ENCODE data around the gene VWA1. TPM values are rescaled to one million over a fixed set of nuclear protein-coding genes. Genes with fewer than 3 reads are reported as not detected.

Gene VWA1
- total RNA-seq, 1 donor from 2014 or later: 44.5 TPM

DNA sequence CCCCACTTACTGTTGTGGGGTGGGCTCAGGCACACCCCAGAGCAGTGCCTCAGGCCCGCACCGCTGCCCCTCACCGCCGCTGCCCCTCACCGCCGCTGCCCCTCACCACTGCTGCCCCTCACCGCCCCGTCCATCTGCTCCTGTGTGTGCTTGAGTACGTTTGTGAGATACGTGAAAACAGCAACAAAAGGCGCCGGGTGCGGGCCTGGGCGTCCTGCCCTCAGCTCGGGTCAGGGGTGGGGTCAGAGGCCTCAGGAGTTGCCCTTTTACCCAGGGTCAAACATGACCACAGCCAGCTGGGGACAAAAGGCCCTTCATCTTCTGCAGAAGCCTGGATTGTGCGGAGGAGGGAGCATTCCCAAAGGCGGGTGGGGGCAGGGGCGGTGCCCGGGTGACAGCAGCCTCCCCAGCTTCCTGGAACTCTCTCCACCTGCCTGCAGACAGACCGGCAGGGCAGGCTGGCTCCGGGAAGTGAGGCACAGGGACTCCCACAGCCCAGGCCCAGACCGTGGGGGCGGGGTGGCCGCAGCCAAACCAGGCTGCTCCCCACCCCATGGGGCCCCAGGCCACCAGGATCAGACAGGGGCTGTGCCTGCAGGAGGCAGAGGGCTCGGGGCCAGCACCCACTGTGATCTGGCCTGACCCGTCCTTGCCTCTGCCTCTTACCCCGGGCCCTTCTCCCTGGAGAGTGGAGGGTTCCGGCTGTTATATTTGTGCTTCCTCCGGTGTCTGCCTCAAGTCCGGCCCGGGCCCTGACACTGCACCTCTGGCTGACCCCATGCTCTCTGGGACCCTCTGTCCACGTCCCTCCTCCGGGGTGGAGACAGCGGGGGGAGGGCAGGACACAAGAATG lies 2.3 kb upstream of the VWA1 start:
- H3K4me3 Mint-ChIP-seq: peak overlapping the region; percentile 36

DNA sequence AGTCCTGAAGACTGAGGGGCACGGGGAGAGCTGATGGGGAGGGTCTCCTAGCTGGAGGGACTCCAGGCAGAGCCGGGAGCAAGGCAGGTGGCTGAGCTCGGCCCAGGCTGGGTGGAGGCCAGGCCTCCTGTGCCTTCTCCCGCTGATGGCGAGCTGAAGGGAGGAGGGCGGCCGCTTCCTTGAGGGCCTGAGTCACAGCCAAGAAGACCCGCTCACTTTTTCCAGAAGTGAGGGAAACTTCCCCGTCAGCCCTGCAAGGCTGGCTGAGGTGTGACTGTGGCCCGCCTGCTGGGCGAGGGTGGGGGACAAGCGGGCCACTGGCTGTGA lies 1.7 kb upstream of the VWA1 start:
- Mint-ChIP-seq H3K4me1 (ENCODE audit: unreplicated experiment) (peaks cover 9% of the 10 kb centered on the region), H3K36me3 (no peaks in the 10 kb centered on the region), H3K27ac (no peak overlapping the region), H3K4me3 (peak overlapping the region; percentile 36), H3K9me3 (no peaks in the 10 kb centered on the region), H3K27me3 (no peaks in the 10 kb centered on the region)
- TF ChIP-seq, protein P1, sequence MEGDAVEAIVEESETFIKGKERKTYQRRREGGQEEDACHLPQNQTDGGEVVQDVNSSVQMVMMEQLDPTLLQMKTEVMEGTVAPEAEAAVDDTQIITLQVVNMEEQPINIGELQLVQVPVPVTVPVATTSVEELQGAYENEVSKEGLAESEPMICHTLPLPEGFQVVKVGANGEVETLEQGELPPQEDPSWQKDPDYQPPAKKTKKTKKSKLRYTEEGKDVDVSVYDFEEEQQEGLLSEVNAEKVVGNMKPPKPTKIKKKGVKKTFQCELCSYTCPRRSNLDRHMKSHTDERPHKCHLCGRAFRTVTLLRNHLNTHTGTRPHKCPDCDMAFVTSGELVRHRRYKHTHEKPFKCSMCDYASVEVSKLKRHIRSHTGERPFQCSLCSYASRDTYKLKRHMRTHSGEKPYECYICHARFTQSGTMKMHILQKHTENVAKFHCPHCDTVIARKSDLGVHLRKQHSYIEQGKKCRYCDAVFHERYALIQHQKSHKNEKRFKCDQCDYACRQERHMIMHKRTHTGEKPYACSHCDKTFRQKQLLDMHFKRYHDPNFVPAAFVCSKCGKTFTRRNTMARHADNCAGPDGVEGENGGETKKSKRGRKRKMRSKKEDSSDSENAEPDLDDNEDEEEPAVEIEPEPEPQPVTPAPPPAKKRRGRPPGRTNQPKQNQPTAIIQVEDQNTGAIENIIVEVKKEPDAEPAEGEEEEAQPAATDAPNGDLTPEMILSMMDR (conservative IDR thresholded peaks at IDR 0.05): no peak
- DNase-seq (ENCODE audit: extremely low spot score, unreplicated experiment): peak; percentile 71

More for the DNA sequence above, 2.3 kb upstream of the VWA1 start:
- Mint-ChIP-seq H3K4me1 (ENCODE audit: unreplicated experiment) (peaks cover 9% of the 10 kb centered on the region), H3K9me3 (no peaks in the 10 kb centered on the region), H3K36me3 (no peaks in the 10 kb centered on the region), H3K27me3 (no peaks in the 10 kb centered on the region), H3K27ac (peak overlapping the region; percentile 81)
- DNase-seq (ENCODE audit: extremely low spot score, unreplicated experiment): peak; percentile 77
- TF ChIP-seq, protein P1 (conservative IDR thresholded peaks at IDR 0.05): no peak

GRCh38 chr1:1434131-1434823 lies 1.2 kb upstream of the VWA1 start:
- Mint-ChIP-seq H3K36me3 (no peaks in the 10 kb centered on the region), H3K9me3 (no peaks in the 10 kb centered on the region), H3K4me1 (ENCODE audit: unreplicated experiment) (peaks cover 9% of the 10 kb centered on the region), H3K4me3 (no peak overlapping the region), H3K27ac (no peak overlapping the region), H3K27me3 (no peaks in the 10 kb centered on the region)
- TF ChIP-seq, protein P1 (conservative IDR thresholded peaks at IDR 0.05): no peak
- DNase-seq (ENCODE audit: extremely low spot score, unreplicated experiment): peak; percentile 73

GRCh38 chr1:1434824-1435105 lies 725 bp upstream of the VWA1 start:
- TF ChIP-seq, protein P1 (conservative IDR thresholded peaks at IDR 0.05): no peak
- Mint-ChIP-seq H3K27me3 (no peaks in the 10 kb centered on the region), H3K27ac (peak overlapping the region; percentile 55), H3K4me3 (peak overlapping the region; percentile 78), H3K36me3 (no peaks in the 10 kb centered on the region), H3K9me3 (no peaks in the 10 kb centered on the region), H3K4me1 (ENCODE audit: unreplicated experiment) (peaks cover 5% of the 10 kb centered on the region)
- DNase-seq (ENCODE audit: extremely low spot score, unreplicated experiment): no peak

DNA sequence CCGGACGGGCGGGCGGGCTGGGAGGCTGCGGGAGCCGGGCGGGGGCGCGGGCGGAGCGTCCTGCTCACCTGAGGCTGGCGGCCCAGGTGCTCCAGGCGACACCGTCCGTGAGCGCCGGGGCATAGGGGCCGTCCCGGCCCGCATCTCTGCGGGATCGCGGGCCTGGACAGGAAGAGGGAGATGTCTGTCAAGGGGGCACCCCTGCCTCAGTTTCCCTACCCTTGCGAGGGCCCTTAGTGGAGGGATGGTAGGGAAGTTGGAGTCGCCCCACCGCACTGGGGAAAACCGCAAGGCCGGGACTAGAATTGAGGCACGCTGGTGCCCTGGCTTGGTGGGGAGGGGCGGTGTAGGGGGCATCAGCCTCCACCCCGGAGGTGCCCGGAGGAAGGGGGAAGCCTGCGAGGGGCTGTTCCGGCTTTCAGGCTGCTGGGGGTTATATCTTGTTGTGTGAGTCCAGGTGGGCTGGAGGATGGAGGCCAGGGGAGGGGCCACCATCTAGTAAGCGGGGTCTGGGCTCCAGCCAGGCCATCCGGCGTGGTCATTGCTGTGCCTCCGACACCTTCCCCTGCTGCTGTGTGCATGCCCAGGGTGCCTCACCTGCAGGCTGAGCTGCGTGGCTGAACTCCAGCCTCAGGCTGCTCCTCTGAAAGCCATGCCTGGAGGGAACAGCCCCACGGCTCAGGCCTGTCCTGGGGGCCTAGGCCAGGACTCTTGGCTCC lies 580 bp downstream of the VWA1 start:
- Mint-ChIP-seq H3K9me3 (no peaks in the 10 kb centered on the region), H3K36me3 (no peaks in the 10 kb centered on the region), H3K4me3 (peak overlapping the region; percentile 83), H3K27me3 (no peaks in the 10 kb centered on the region), H3K27ac (peak overlapping the region; percentile 39), H3K4me1 (ENCODE audit: unreplicated experiment) (peaks cover 5% of the 10 kb centered on the region)
- no peak for DNase-seq (ENCODE audit: extremely low spot score, unreplicated experiment)
- TF ChIP-seq, protein P1 (conservative IDR thresholded peaks at IDR 0.05): no peak
